ENCODE measurements around the gene ELOA. TPM values are rescaled to one million over a fixed set of nuclear protein-coding genes. Genes with fewer than 3 reads are reported as not detected.

ELOA gene
- total and polyA plus RNA-seq, 12 donors = 11.2 to 39.0 (median 33.3) TPM

GRCh38 chr1:23701310-23701709 is 42.0 kb upstream of the ELOA start:
- WGBS, 2 donors = 92 to 96% methylated on average over 2 of the region's 2 CpGs
- Histone ChIP-seq H3K36me3 (peaks cover 0 to 96% (median 52%) of the 10 kb centered on the region in 9 donors), H3K27ac (no peak overlapping the region), H3K4me1 (peaks cover 0 to 33% (median 9%) of the 10 kb centered on the region in 9 donors), H3K27me3 (no peaks in the 10 kb centered on the region), H3K4me3 (no peak overlapping the region), H3K9me3 (no peaks in the 10 kb centered on the region)
- TF ChIP-seq CTCF (IDR thresholded peaks at IDR 0.05) = no peak
- DNase-seq (no peak), ATAC-seq (no peak)
- intact Hi-C loops (cut with DNase I) = no loop called here

GRCh38 chr1:23701996-23702395 is 41.3 kb upstream of the ELOA start:
- ATAC-seq (peak in 1 of 8 donors; percentile 51), DNase-seq (no peak)
- TF ChIP-seq CTCF (IDR thresholded peaks at IDR 0.05) = no peak
- no peaks in the 10 kb centered on the region for H3K9me3 ChIP-seq
- H3K4me1 ChIP-seq = peaks cover 0 to 27% (median 4%) of the 10 kb centered on the region in 9 donors
- peaks cover 0 to 92% (median 47%) of the 10 kb centered on the region in 9 donors for H3K36me3 ChIP-seq
- H3K27me3 ChIP-seq = no peaks in the 10 kb centered on the region
- H3K4me3 ChIP-seq = no peak overlapping the region
- 69 to 72% methylated on average over 5 of the region's 5 CpGs for WGBS, 2 donors
- no peak overlapping the region for H3K27ac ChIP-seq
- intact Hi-C loops (cut with DNase I) = no loop called here

GRCh38 chr1:23704834-23705495 is 38.3 kb upstream of the ELOA start:
- no peak for TF ChIP-seq CTCF (IDR thresholded peaks at IDR 0.05)
- 78 to 81% methylated on average over 6 of the region's 6 CpGs for WGBS, 2 donors
- intact Hi-C loops (cut with DNase I) = no loop called here
- H3K4me1 ChIP-seq = peaks cover 0 to 8% (median 0%) of the 10 kb centered on the region in 9 donors
- DNase-seq = no peak
- H3K27me3 ChIP-seq = no peaks in the 10 kb centered on the region
- ATAC-seq = no peak
- H3K9me3 ChIP-seq = no peaks in the 10 kb centered on the region
- H3K36me3 ChIP-seq = peaks cover 0 to 62% (median 25%) of the 10 kb centered on the region in 9 donors
- H3K4me3 ChIP-seq = no peak overlapping the region
- H3K27ac ChIP-seq = no peak overlapping the region

- no peak for TF ChIP-seq CTCF (IDR thresholded peaks at IDR 0.05)
- Histone ChIP-seq H3K4me1 (no peaks in the 10 kb centered on the region), H3K36me3 (peaks cover 0 to 42% (median 9%) of the 10 kb centered on the region in 9 donors), H3K9me3 (no peaks in the 10 kb centered on the region), H3K27me3 (no peaks in the 10 kb centered on the region), H3K27ac (no peak overlapping the region), H3K4me3 (no peak overlapping the region)
- DNase-seq = no peak
- 91 to 93% methylated on average over 4 of the region's 4 CpGs for WGBS, 2 donors
- no peak for ATAC-seq
- intact Hi-C loops (cut with DNase I) = no loop called here
Measured at GRCh38 chr1:23709229-23709628, 34.0 kb upstream of the ELOA start.

Measured in heart right ventricle (tissue), 16 donors.